Nephron progenitor cell (in vitro differentiated cells): ENCODE results near the gene HBD.

ENCODE experiments used
- DNase-seq: peaks from one replicate; pipeline ENCODE4 v3.0.0; 2021
- H3K27ac Mint-ChIP-seq: 2 replicates; pipeline ENCODE4 v1.8.0; 2021; ENCODE audit warnings: mild to moderate bottlenecking, moderate library complexity, mixed read lengths
- H3K27me3 Mint-ChIP-seq: 2 replicates; pipeline ENCODE4 v1.8.0; 2021; ENCODE audit warnings: mild to moderate bottlenecking, low read depth, mixed read lengths; ENCODE audit not compliant: poor library complexity
- H3K36me3 Mint-ChIP-seq: 2 replicates; pipeline ENCODE4 v1.8.0; 2021; ENCODE audit warnings: low read depth, mixed read lengths
- H3K4me1 Mint-ChIP-seq: 2 replicates; pipeline ENCODE4 v1.8.0; 2021; ENCODE audit warnings: mixed read lengths
- H3K4me3 Mint-ChIP-seq: 2 replicates; pipeline ENCODE4 v1.8.0; 2021; ENCODE audit warnings: mild to moderate bottlenecking, moderate library complexity, mixed read lengths
- H3K9me3 Mint-ChIP-seq: 2 replicates; pipeline ENCODE4 v1.8.0; 2021; ENCODE audit warnings: mild to moderate bottlenecking, moderate library complexity, mixed read lengths
- TF ChIP-seq, protein P1 (sequence below): fragments of 200-600 bp; sonication (generic); IDR thresholded peaks from 2 replicates; pipeline ENCODE4 v1.5.0; 2021; ENCODE audit warnings: antibody characterized with exemption

Gene HBD

DNA sequence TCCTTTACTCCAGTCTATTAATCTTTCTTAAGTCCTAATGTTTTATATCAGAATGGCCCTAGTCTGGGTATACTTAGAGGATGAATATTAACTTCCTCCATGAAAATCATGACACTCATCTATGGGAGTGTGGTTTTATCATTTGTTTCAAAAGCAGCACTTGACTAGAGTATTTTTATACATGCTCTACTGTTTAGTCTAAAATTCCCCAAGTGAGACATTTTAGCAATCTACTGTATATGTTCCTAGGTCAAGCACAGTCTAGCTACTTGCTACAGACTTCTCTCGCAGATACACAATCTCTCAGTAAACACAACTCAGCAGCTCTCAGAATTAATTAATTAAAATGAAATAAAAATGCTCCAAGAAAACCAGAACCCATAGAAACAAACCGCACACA is 4.5 kb downstream of the HBD start:
- no peak overlapping the region for H3K4me3 Mint-ChIP-seq
- peaks cover 3% of the 10 kb centered on the region for H3K27me3 Mint-ChIP-seq
- no peak overlapping the region for H3K27ac Mint-ChIP-seq
- H3K4me1 Mint-ChIP-seq = no peaks in the 10 kb centered on the region
- no peaks in the 10 kb centered on the region for H3K36me3 Mint-ChIP-seq
- TF ChIP-seq, protein P1, sequence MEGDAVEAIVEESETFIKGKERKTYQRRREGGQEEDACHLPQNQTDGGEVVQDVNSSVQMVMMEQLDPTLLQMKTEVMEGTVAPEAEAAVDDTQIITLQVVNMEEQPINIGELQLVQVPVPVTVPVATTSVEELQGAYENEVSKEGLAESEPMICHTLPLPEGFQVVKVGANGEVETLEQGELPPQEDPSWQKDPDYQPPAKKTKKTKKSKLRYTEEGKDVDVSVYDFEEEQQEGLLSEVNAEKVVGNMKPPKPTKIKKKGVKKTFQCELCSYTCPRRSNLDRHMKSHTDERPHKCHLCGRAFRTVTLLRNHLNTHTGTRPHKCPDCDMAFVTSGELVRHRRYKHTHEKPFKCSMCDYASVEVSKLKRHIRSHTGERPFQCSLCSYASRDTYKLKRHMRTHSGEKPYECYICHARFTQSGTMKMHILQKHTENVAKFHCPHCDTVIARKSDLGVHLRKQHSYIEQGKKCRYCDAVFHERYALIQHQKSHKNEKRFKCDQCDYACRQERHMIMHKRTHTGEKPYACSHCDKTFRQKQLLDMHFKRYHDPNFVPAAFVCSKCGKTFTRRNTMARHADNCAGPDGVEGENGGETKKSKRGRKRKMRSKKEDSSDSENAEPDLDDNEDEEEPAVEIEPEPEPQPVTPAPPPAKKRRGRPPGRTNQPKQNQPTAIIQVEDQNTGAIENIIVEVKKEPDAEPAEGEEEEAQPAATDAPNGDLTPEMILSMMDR = no peak
- no peak for DNase-seq
- no peaks in the 10 kb centered on the region for H3K9me3 Mint-ChIP-seq

DNA sequence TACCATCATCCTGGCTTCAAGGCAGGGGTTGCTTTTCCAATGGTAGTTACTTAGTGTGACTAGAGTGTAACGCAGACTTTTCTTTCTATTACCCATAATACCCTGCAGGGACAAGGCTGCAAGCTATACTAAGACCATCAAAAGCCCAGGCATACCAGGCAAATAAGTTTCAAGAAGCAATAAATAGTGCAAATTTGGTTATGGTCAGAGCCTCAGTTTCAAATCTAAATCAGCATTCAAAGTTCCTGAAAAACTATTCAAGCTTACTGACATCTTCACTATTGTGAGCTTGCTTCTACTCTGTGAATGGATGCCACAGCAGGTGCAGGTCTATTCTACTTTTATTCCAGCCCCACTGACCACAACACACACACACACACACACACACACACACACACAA is 4.9 kb downstream of the HBD start:
- Mint-ChIP-seq H3K27me3 (peaks cover 3% of the 10 kb centered on the region), H3K36me3 (no peaks in the 10 kb centered on the region), H3K4me3 (no peak overlapping the region), H3K27ac (no peak overlapping the region), H3K9me3 (no peaks in the 10 kb centered on the region), H3K4me1 (no peaks in the 10 kb centered on the region)
- no peak for DNase-seq
- TF ChIP-seq, protein P1 = no peak

DNA sequence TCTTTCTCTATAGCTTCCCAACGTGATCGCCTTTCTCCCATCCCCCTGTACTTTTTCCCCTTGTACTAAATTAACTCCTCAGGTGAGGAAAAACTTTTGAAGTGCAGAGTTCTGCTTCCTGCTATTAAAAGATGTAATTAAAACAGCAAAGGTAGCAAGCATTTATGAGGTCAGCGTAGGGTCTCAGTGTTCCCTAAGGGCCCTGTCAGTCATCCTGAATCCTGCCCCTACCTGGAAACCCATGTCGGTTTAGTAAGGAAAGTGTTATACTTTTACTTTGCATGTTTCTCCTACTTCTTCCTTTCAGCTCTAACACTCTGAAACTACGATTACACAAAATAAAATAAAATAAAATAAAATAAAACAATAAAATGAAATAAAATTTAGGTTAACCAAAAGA is 6.2 kb downstream of the HBD start:
- Mint-ChIP-seq H3K27ac (peak overlapping the region; percentile 55), H3K4me1 (no peaks in the 10 kb centered on the region), H3K27me3 (no peaks in the 10 kb centered on the region), H3K4me3 (no peak overlapping the region), H3K9me3 (peaks cover 4% of the 10 kb centered on the region), H3K36me3 (no peaks in the 10 kb centered on the region)
- TF ChIP-seq, protein P1 = no peak
- DNase-seq = no peak

DNA sequence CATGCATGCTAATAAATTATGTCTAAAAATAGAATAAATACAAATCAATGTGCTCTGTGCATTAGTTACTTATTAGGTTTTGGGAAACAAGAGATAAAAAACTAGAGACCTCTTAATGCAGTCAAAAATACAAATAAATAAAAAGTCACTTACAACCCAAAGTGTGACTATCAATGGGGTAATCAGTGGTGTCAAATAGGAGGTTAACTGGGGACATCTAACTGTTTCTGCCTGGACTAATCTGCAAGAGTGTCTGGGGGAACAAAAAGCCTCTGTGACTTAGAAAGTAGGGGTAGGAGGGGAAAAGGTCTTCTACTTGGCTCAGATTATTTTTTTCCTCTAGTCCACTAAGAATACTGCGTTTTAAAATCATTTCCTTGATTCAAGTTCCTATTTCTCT is 6.6 kb downstream of the HBD start:
- Mint-ChIP-seq H3K4me1 (no peaks in the 10 kb centered on the region), H3K36me3 (no peaks in the 10 kb centered on the region), H3K9me3 (peaks cover 4% of the 10 kb centered on the region), H3K27ac (no peak overlapping the region), H3K27me3 (no peaks in the 10 kb centered on the region), H3K4me3 (no peak overlapping the region)
- DNase-seq = no peak
- TF ChIP-seq, protein P1 = no peak

DNA sequence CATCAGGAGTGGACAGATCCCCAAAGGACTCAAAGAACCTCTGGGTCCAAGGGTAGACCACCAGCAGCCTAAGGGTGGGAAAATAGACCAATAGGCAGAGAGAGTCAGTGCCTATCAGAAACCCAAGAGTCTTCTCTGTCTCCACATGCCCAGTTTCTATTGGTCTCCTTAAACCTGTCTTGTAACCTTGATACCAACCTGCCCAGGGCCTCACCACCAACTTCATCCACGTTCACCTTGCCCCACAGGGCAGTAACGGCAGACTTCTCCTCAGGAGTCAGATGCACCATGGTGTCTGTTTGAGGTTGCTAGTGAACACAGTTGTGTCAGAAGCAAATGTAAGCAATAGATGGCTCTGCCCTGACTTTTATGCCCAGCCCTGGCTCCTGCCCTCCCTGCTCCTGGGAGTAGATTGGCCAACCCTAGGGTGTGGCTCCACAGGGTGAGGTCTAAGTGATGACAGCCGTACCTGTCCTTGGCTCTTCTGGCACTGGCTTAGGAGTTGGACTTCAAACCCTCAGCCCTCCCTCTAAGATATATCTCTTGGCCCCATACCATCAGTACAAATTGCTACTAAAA is 7.5 kb downstream of the HBD start, which contains the start of gene HBB:
HBB (minus strand) TSS at position 340 of the 579 bp plus-strand sequence; CDS start at position 290, 50 bp downstream.
- no peak for DNase-seq
- H3K27ac Mint-ChIP-seq = no peak within 1 kb of the TSS
- no peaks in the 10 kb centered on the region for H3K36me3 Mint-ChIP-seq
- H3K4me1 Mint-ChIP-seq = no peaks in the 10 kb centered on the region
- TF ChIP-seq, protein P1 = no peak
- peaks cover 12% of the 10 kb centered on the region for H3K9me3 Mint-ChIP-seq
- no peaks in the 10 kb centered on the region for H3K27me3 Mint-ChIP-seq
- no peak within 1 kb of the TSS for H3K4me3 Mint-ChIP-seq

DNA sequence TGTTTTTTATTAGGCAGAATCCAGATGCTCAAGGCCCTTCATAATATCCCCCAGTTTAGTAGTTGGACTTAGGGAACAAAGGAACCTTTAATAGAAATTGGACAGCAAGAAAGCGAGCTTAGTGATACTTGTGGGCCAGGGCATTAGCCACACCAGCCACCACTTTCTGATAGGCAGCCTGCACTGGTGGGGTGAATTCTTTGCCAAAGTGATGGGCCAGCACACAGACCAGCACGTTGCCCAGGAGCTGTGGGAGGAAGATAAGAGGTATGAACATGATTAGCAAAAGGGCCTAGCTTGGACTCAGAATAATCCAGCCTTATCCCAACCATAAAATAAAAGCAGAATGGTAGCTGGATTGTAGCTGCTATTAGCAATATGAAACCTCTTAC is 8.8 kb downstream of the HBD start:
- Mint-ChIP-seq H3K27ac (no peak overlapping the region), H3K9me3 (peaks cover 21% of the 10 kb centered on the region), H3K36me3 (no peaks in the 10 kb centered on the region), H3K4me3 (no peak overlapping the region), H3K27me3 (no peaks in the 10 kb centered on the region), H3K4me1 (no peaks in the 10 kb centered on the region)
- no peak for DNase-seq
- TF ChIP-seq, protein P1 = no peak
